ENCODE results near the gene COL17A1.

The COL17A1 gene

GRCh38 chr10:104028146-104028545, 57.5 kb downstream of the COL17A1 start:
- H3K27ac ChIP-seq = no peak overlapping the region
- TF ChIP-seq, protein P1, sequence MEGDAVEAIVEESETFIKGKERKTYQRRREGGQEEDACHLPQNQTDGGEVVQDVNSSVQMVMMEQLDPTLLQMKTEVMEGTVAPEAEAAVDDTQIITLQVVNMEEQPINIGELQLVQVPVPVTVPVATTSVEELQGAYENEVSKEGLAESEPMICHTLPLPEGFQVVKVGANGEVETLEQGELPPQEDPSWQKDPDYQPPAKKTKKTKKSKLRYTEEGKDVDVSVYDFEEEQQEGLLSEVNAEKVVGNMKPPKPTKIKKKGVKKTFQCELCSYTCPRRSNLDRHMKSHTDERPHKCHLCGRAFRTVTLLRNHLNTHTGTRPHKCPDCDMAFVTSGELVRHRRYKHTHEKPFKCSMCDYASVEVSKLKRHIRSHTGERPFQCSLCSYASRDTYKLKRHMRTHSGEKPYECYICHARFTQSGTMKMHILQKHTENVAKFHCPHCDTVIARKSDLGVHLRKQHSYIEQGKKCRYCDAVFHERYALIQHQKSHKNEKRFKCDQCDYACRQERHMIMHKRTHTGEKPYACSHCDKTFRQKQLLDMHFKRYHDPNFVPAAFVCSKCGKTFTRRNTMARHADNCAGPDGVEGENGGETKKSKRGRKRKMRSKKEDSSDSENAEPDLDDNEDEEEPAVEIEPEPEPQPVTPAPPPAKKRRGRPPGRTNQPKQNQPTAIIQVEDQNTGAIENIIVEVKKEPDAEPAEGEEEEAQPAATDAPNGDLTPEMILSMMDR (conservative IDR thresholded peaks at IDR 0.05) = no peak; the same call in 1 of the 2 replicates
- no peak for TF ChIP-seq ZFX (IDR thresholded peaks at IDR 0.05)

- no peak for TF ChIP-seq ZFX (IDR thresholded peaks at IDR 0.05)
- TF ChIP-seq, protein P1 (conservative IDR thresholded peaks at IDR 0.05) = no peak
- no peak overlapping the region for H3K27ac ChIP-seq
Measured at GRCh38 chr10:104026762-104027161, 58.9 kb downstream of the COL17A1 start.

DNA sequence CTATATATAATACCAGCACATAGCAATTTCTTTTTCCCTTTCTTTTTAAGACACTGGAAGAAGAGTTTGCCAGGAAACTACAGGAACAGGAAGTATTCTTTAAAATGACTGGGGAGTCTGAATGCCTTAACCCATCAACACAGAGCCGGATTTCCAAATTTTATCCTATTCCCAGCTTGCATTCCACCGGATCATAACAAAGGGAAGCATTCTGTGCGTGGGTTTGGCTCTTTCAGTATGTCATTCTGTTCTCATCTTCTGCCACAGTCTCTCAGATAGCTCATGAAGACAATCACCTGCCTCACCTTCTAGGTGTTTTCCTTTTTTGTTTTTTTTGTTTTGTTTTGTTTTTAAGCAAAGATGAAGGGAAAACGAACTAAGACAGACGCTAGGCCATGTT, 60.2 kb downstream of the COL17A1 start:
- TF ChIP-seq ZFX (IDR thresholded peaks at IDR 0.05) = no peak
- TF ChIP-seq, protein P1 (conservative IDR thresholded peaks at IDR 0.05) = no peak
- no peak overlapping the region for H3K27ac ChIP-seq

GRCh38 chr10:104022026-104022425, 63.7 kb downstream of the COL17A1 start:
- H3K27ac ChIP-seq = no peak overlapping the region

DNA sequence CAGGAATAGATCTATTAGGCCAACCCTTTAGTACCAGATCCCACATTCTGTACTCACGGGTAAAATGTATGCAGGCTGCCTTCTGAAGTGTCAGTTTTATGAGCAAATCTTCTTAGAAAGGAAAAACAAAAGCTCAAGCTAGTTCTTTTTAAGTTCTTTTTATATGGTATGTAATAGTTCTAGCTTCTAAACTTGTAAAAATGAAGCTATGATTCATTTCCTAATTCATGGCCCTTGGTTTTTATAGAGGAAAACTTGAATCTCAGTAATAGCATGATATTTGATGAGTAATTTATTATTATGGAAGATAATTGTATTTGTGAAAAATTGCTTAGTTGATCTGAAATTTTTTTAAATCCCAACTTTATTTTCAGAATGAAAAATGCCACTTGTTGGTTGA, 64.4 kb downstream of the COL17A1 start:
- no peak overlapping the region for H3K27ac ChIP-seq
- no peak for TF ChIP-seq ZFX (IDR thresholded peaks at IDR 0.05)
- TF ChIP-seq, protein P1 (conservative IDR thresholded peaks at IDR 0.05) = no peak

More at GRCh38 chr10:104022026-104022425, 63.7 kb downstream of the COL17A1 start:
- no peak for TF ChIP-seq ZFX (IDR thresholded peaks at IDR 0.05)
- TF ChIP-seq, protein P1 (conservative IDR thresholded peaks at IDR 0.05) = no peak

- TF ChIP-seq ZFX (IDR thresholded peaks at IDR 0.05) = no peak
- TF ChIP-seq, protein P1 (conservative IDR thresholded peaks at IDR 0.05) = no peak
- no peak overlapping the region for H3K27ac ChIP-seq
Measured at GRCh38 chr10:104020020-104020419, 65.7 kb downstream of the COL17A1 start.

GRCh38 chr10:104018471-104018870, 67.2 kb downstream of the COL17A1 start:
- TF ChIP-seq, protein P1 (conservative IDR thresholded peaks at IDR 0.05) = no peak
- no peak overlapping the region for H3K27ac ChIP-seq
